Suprapubic skin (tissue), 4 donors: ENCODE measurements around the gene PCID2.

Experiments used
- CTCF ChIP-seq, 2 donors: fragments of 200-600 bp in 1 of 2; fragments of 450-650 bp in 1 of 2; sonication (generic) in 1 of 2; IDR thresholded peaks; one replicate each; pipeline ENCODE4 v1.5.1; 2016 to 2019; ENCODE audit warnings: antibody characterized with exemption in 2 of 2, mild to moderate bottlenecking in 1 of 2, moderate library complexity in 1 of 2
- EP300 ChIP-seq: sonication (generic); formaldehyde crosslinking; IDR thresholded peaks from one replicate; pipeline ENCODE4 v1.6.1; 2017; ENCODE audit warnings: antibody characterized with exemption
- POLR2A ChIP-seq, 2 donors: fragments of 450-650 bp; IDR thresholded peaks; one replicate each; pipeline ENCODE4 v1.6.1; 2017; ENCODE audit warnings: antibody characterized with exemption in 2 of 2, mild to moderate bottlenecking in 2 of 2, moderate library complexity in 2 of 2
- POLR2AphosphoS5 ChIP-seq, 3 donors: sonication (generic); formaldehyde crosslinking; IDR thresholded peaks; one replicate each; pipeline ENCODE4 v1.6.1; 2017; ENCODE audit warnings: antibody characterized with exemption in 3 of 3

DNA sequence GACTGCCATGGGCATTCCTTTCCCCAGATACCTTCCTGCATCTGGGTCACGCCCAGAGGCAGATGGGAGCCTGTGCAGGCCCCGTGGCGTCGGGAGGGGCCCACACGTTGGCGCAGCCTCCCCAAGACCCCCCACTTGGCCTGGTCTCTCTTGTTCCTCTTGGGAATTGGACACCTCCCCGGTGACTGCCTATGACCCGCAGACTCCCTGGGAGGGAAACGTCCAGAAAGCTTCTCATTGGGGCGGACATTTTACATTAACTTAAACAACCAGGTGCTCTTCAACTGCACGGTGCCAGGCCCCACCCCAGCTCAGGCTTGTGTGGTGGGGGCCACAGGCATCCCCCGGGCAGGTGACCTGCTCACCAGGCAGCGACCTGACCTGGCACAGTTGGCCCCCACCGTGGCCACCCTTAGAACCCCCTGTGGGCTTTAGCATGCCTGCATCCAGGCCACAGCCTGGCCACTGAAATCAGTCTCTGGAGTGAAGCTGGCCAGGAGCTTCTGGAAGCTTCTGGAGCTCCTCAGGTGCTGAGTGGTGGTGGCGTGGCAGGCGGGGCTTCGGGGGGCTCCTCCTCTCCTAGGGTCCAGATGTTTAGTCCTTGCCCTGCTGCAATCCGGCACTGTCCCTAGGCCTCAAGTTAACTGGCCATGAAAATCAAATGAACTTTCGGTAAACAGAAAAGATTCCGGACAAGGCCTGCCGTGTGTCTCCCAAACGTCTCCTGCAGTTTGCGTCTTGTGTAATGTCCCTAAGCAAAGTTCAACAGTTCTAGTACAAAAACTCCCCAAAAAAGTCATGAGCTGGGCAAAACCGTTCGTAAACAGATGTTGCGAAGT lies 58.5 kb downstream of the PCID2 start:
- no peak for TF ChIP-seq CTCF (IDR thresholded peaks at IDR 0.05)
- no peak for TF ChIP-seq POLR2AphosphoS5 (IDR thresholded peaks at IDR 0.05)
- no peak for TF ChIP-seq POLR2A (IDR thresholded peaks at IDR 0.05)
- TF ChIP-seq EP300, result no peak
